Measurements from ENCODE around the gene LARP4B. TPM values are rescaled to one million over a fixed set of nuclear protein-coding genes. Genes with fewer than 3 reads are reported as not detected.

The LARP4B gene
- total and polyA plus RNA-seq, 2 donors (not counting 1 experiment from before 2014, with no cell fraction given), result 35.6 to 129 TPM

DNA sequence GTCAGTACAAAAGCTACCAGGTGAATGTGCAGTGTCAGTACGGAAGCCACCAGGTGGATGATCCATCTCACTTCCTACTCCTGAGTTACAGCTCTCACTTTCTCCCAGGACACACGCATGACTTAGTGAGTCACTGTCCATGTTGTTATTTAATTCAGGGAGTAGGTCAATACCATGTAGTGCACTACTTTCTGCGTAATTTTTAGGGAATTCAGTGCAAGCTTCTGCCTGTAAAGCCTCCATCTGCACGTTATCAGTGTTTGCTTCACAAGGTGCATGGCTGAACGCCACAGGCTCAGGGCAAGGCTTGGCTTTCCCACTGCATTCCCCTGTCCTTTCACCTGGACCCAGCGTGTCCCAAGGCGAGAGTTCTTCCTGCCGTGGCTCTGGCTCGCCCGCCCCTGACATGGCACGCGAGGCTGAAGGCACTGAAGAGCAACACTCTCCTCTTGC is 59.5 kb downstream of the LARP4B start:
- intact Hi-C loops (cut with micrococcal nuclease), result no loop called here
- Mint-ChIP-seq H3K27me3 (no peaks in the 10 kb centered on the region), H3K27ac (no peak overlapping the region), H3K4me3 (no peak overlapping the region), H3K9me3 (ENCODE audit: insufficient read depth) (no peaks in the 10 kb centered on the region), H3K4me1 (peaks cover 22% of the 10 kb centered on the region)
- H3K4me3 ChIP-seq (ENCODE audit: control extremely low read depth in 1 of 5, extremely low read depth in 1 of 5, insufficient read depth in 1 of 5, low read depth in 2 of 5, low read length in 4 of 5), result no peak overlapping the region
- peaks cover 56% of the 10 kb centered on the region for H4K20me1 ChIP-seq (ENCODE audit: control insufficient read depth, insufficient read depth, low read length, poor library complexity, severe bottlenecking)
- H3K27ac ChIP-seq (ENCODE audit: low read length in 2 of 2), result no peak overlapping the region
- POLR2A ChIA-PET, result no interaction called here
- H3K27me3 ChIP-seq (replicated peaks in 1 of 4; ENCODE audit: control extremely low read depth in 1 of 4, control insufficient read depth in 3 of 4, insufficient read depth in 4 of 4, low read length in 3 of 4), result no peaks in the 10 kb centered on the region
- H3K79me2 ChIP-seq (ENCODE audit: control insufficient read depth, insufficient read depth, low read length), result peaks cover 74% of the 10 kb centered on the region
- TF ChIP-seq, protein P1, sequence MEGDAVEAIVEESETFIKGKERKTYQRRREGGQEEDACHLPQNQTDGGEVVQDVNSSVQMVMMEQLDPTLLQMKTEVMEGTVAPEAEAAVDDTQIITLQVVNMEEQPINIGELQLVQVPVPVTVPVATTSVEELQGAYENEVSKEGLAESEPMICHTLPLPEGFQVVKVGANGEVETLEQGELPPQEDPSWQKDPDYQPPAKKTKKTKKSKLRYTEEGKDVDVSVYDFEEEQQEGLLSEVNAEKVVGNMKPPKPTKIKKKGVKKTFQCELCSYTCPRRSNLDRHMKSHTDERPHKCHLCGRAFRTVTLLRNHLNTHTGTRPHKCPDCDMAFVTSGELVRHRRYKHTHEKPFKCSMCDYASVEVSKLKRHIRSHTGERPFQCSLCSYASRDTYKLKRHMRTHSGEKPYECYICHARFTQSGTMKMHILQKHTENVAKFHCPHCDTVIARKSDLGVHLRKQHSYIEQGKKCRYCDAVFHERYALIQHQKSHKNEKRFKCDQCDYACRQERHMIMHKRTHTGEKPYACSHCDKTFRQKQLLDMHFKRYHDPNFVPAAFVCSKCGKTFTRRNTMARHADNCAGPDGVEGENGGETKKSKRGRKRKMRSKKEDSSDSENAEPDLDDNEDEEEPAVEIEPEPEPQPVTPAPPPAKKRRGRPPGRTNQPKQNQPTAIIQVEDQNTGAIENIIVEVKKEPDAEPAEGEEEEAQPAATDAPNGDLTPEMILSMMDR (IDR thresholded peaks at IDR 0.05), result no peak
- TF ChIP-seq EZH2 (IDR thresholded peaks at IDR 0.05; ENCODE audit: borderline replicate concordance, insufficient read depth, low read depth, low read length, poor library complexity, severe bottlenecking), result no peak
- no peak overlapping the region for H2AFZ ChIP-seq (ENCODE audit: insufficient read depth, low read depth, low read length, poor library complexity, severe bottlenecking)
- no peak for DNase-seq
- WGBS (ENCODE audit: insufficient coverage), result 99% methylated on average over 11 of the region's 12 CpGs
- no peaks in the 10 kb centered on the region for H3K9me3 ChIP-seq (ENCODE audit: control extremely low read depth in 1 of 3, control insufficient read depth in 2 of 3, insufficient read depth in 1 of 3, low read length in 2 of 3)
- no peaks in the 10 kb centered on the region for H3K4me1 ChIP-seq (ENCODE audit: control insufficient read depth in 2 of 2, insufficient read depth in 2 of 2, low read length in 2 of 2)
- no peak overlapping the region for H3K9ac ChIP-seq (ENCODE audit: low read length)
- no peak overlapping the region for H3K4me2 ChIP-seq (replicated peaks; ENCODE audit: low read depth, low read length, poor library complexity, severe bottlenecking)
- CTCF ChIA-PET, result no interaction called here
- peaks cover 3 to 56% of the 10 kb centered on the region in 2 experiments for H3K36me3 ChIP-seq (replicated peaks in 1 of 2; ENCODE audit: control extremely low read depth in 1 of 2, control insufficient read depth in 1 of 2, extremely low read depth in 1 of 2, insufficient read depth in 2 of 2, low read length in 1 of 2)
- ATAC-seq (ENCODE audit: low read depth), result no peak

DNA sequence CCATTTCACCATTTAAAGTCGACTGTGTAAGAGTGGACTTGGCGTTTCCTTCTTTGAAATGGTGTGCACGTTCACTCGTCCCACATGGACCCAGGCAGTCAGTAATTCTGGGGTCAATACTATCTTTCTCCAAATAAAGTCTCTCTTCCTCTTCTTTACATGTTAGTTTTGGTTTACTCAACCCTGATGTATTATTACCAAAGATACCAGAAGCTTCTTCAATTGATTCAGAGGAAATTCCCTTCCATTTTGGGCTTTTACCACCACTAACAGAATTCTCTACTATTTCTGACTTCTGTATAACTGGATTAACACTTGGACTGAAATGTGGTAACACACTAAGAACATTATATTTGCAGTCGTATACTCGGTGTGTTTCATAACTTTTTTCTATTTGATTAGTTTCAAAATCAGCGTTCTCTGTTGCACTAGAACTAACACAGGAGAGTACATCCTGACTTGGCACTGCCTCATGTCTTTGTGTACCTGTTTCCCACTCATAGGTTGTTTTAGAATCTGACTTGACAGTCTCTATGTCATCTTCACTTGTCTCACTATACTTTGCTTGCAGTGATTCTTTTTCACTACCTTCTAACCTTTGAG is 60.8 kb downstream of the LARP4B start:
- ATAC-seq (ENCODE audit: low read depth), result no peak
- H3K9me3 Mint-ChIP-seq (ENCODE audit: insufficient read depth), result no peaks in the 10 kb centered on the region
- WGBS (ENCODE audit: insufficient coverage), result 78% methylated on average over 5 of the region's 7 CpGs
- H3K27me3 ChIP-seq (replicated peaks in 1 of 4; ENCODE audit: control extremely low read depth in 1 of 4, control insufficient read depth in 3 of 4, insufficient read depth in 4 of 4, low read length in 3 of 4), result no peaks in the 10 kb centered on the region
- H3K79me2 ChIP-seq (ENCODE audit: control insufficient read depth, insufficient read depth, low read length), result peaks cover 74% of the 10 kb centered on the region
- no peak overlapping the region for H3K4me3 Mint-ChIP-seq
- no peak overlapping the region for H3K27ac ChIP-seq (ENCODE audit: low read length in 2 of 2)
- H4K20me1 ChIP-seq (ENCODE audit: control insufficient read depth, insufficient read depth, low read length, poor library complexity, severe bottlenecking), result peaks cover 46% of the 10 kb centered on the region
- no peaks in the 10 kb centered on the region for H3K9me3 ChIP-seq (ENCODE audit: control extremely low read depth in 1 of 3, control insufficient read depth in 2 of 3, insufficient read depth in 1 of 3, low read length in 2 of 3)
- TF ChIP-seq EZH2 (IDR thresholded peaks at IDR 0.05; ENCODE audit: borderline replicate concordance, insufficient read depth, low read depth, low read length, poor library complexity, severe bottlenecking), result no peak
- TF ChIP-seq, protein P1 (IDR thresholded peaks at IDR 0.05), result no peak
- ChIA-PET POLR2A (no interaction called here), CTCF (no interaction called here)
- H3K9ac ChIP-seq (ENCODE audit: low read length), result no peak overlapping the region
- no peak for DNase-seq
- peaks cover 3 to 56% of the 10 kb centered on the region in 2 experiments for H3K36me3 ChIP-seq (replicated peaks in 1 of 2; ENCODE audit: control extremely low read depth in 1 of 2, control insufficient read depth in 1 of 2, extremely low read depth in 1 of 2, insufficient read depth in 2 of 2, low read length in 1 of 2)
- no peaks in the 10 kb centered on the region for H3K27me3 Mint-ChIP-seq
- peaks cover 24% of the 10 kb centered on the region for H3K4me1 Mint-ChIP-seq
- no peak overlapping the region for H2AFZ ChIP-seq (ENCODE audit: insufficient read depth, low read depth, low read length, poor library complexity, severe bottlenecking)
- intact Hi-C loops (cut with micrococcal nuclease), result no loop called here
- H3K4me1 ChIP-seq (ENCODE audit: control insufficient read depth in 2 of 2, insufficient read depth in 2 of 2, low read length in 2 of 2), result no peaks in the 10 kb centered on the region
- no peak overlapping the region for H3K27ac Mint-ChIP-seq
- H3K4me3 ChIP-seq (ENCODE audit: control extremely low read depth in 1 of 5, extremely low read depth in 1 of 5, insufficient read depth in 1 of 5, low read depth in 2 of 5, low read length in 4 of 5), result no peak overlapping the region
- H3K4me2 ChIP-seq (replicated peaks; ENCODE audit: low read depth, low read length, poor library complexity, severe bottlenecking), result no peak overlapping the region

Data from B cell (primary cell).